Measurements from ENCODE around the gene MMAB. TPM values are rescaled to one million over a fixed set of nuclear protein-coding genes. Genes with fewer than 3 reads are reported as not detected.

MMAB gene
- total RNA-seq, 4 donors from 2014 or later = 20.0 to 25.3 (median 21.0) TPM

DNA sequence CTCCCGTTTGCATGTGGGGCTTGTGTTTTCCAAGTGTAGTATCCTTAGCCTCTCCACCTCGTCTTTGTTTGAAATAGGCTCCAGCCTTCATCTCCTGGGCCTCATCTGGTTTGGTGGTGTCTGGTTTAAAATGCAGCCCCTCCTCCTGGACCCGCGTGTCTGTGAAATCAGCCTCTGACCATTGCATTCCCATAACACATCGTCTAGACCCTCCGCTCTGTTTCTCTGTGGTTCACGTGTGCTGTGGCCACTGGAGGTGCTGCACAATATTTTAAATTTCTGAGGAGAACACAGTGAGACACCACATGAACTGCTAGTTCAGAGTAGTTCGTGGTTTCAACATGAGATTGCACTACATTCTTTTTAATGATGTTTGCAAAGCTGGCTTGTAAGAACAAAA is 60.3 kb downstream of the MMAB start:
- 75% methylated on average over 8 of the region's 8 CpGs for WGBS
- intact Hi-C loops (cut with DNase I) = no loop called here
- DNase-seq (ENCODE audit: extremely low spot score) = no peak
- Histone ChIP-seq H3K27ac (replicated peaks in 1 of 4) (no peak overlapping the region), H3K4me1 (peaks cover under 1 to 8% (median 1%) of the 10 kb centered on the region in 4 donors), H3K4me3 (no peak overlapping the region), H3K36me3 (peaks cover 68 to 99% (median 96%) of the 10 kb centered on the region in 4 donors), H3K9me3 (no peaks in the 10 kb centered on the region), H3K27me3 (no peaks in the 10 kb centered on the region)
- TF ChIP-seq POLR2A (IDR thresholded peaks at IDR 0.05; ENCODE audit: low read depth) = no peak
- TF ChIP-seq, protein P1, sequence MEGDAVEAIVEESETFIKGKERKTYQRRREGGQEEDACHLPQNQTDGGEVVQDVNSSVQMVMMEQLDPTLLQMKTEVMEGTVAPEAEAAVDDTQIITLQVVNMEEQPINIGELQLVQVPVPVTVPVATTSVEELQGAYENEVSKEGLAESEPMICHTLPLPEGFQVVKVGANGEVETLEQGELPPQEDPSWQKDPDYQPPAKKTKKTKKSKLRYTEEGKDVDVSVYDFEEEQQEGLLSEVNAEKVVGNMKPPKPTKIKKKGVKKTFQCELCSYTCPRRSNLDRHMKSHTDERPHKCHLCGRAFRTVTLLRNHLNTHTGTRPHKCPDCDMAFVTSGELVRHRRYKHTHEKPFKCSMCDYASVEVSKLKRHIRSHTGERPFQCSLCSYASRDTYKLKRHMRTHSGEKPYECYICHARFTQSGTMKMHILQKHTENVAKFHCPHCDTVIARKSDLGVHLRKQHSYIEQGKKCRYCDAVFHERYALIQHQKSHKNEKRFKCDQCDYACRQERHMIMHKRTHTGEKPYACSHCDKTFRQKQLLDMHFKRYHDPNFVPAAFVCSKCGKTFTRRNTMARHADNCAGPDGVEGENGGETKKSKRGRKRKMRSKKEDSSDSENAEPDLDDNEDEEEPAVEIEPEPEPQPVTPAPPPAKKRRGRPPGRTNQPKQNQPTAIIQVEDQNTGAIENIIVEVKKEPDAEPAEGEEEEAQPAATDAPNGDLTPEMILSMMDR (IDR thresholded peaks at IDR 0.05) = no peak
- TF ChIP-seq EP300 (IDR thresholded peaks at IDR 0.05) = no peak
- TF ChIP-seq POLR2AphosphoS5 (IDR thresholded peaks at IDR 0.05) = no peak

DNA sequence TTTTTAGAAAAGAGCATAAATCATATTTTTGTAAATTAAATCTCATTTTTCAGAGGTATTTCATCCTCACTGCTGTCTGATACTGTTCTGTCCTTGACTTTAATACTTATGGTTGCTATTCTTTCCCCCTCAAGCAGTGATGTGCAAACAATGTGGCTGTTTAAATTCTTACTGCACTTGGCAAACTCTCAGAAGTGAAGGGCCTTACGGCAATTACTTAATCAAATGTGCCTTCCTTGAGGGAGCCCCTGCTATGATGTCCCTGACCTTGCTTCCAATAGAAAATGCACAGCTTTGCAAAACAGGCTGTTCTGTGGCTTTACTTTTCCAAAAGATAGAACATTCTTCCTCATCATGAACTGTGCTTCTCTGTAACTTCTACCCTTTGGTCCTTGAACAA is 60.7 kb downstream of the MMAB start:
- TF ChIP-seq POLR2A (IDR thresholded peaks at IDR 0.05; ENCODE audit: low read depth) = no peak
- WGBS = 68% methylated on average over 1 of the region's 1 CpG
- Histone ChIP-seq H3K36me3 (peaks cover 70 to 99% (median 96%) of the 10 kb centered on the region in 4 donors), H3K4me1 (peaks cover 0 to 3% (median 0%) of the 10 kb centered on the region in 4 donors), H3K4me3 (no peak overlapping the region), H3K27me3 (no peaks in the 10 kb centered on the region), H3K9me3 (no peaks in the 10 kb centered on the region), H3K27ac (replicated peaks in 1 of 4) (no peak overlapping the region)
- intact Hi-C loops (cut with DNase I) = no loop called here
- no peak for DNase-seq (ENCODE audit: extremely low spot score)

DNA sequence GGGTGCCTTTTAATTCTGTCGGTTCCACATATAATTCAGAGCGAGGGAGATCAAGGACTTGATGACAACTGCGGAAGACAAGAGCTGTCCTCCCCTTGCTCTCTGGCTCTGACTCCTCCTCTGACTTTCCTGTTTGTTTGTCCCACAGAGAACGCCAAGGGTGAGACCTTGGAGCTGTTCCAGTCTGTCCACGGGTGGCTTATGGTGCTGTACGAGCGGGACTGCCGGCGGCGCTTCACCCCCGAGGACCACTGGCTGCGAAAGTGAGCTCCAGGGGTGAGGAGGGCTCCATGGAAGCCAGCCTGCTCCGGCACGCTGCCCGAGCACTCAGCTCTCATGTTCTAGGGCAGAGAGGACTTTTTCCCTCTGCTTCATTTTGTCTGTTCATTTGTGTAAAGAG is 63.1 kb downstream of the MMAB start:
- no peaks in the 10 kb centered on the region for H3K4me1 ChIP-seq
- intact Hi-C loops (cut with DNase I) = no loop called here
- H3K27me3 ChIP-seq = no peaks in the 10 kb centered on the region
- DNase-seq (ENCODE audit: extremely low spot score) = no peak
- no peak overlapping the region for H3K4me3 ChIP-seq
- TF ChIP-seq POLR2A (IDR thresholded peaks at IDR 0.05; ENCODE audit: low read depth) (no peak), EP300 (IDR thresholded peaks at IDR 0.05) (no peak), POLR2AphosphoS5 (IDR thresholded peaks at IDR 0.05) (no peak)
- TF ChIP-seq, protein P1 (IDR thresholded peaks at IDR 0.05) = no peak
- WGBS = 87% methylated on average over 14 of the region's 15 CpGs
- peaks cover 79 to 100% (median 98%) of the 10 kb centered on the region in 4 donors for H3K36me3 ChIP-seq
- no peak overlapping the region for H3K27ac ChIP-seq (replicated peaks in 1 of 4)
- H3K9me3 ChIP-seq = no peaks in the 10 kb centered on the region

DNA sequence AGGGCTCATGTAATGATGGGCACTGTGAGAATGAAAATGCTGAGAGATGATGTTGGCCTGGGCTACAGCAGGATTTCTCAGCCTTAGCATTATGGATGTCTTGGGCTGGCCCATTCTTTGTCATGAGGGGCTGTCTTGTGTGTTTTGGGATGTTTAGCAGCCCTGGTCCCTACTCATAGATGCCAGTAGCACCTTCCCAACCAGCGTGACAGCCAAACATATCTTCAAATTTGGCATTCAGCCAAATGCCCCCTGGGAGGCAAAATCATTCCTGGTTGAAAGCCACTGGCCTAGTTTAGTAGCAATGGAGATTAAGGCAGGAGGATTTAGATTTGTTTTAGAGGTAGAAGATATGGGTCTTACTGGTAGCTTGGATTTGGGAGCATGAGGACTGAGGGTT is 69.2 kb downstream of the MMAB start:
- 38% methylated on average over 1 of the region's 1 CpG for WGBS
- DNase-seq (ENCODE audit: extremely low spot score) = no peak
- Histone ChIP-seq H3K27me3 (no peaks in the 10 kb centered on the region), H3K4me1 (no peaks in the 10 kb centered on the region), H3K9me3 (no peaks in the 10 kb centered on the region), H3K4me3 (no peak overlapping the region), H3K27ac (replicated peaks in 1 of 4) (no peak overlapping the region), H3K36me3 (peaks cover 87 to 100% (median 99%) of the 10 kb centered on the region in 4 donors)
- TF ChIP-seq, protein P1 (IDR thresholded peaks at IDR 0.05) = no peak
- TF ChIP-seq EP300 (IDR thresholded peaks at IDR 0.05) = no peak
- TF ChIP-seq POLR2A (IDR thresholded peaks at IDR 0.05; ENCODE audit: low read depth) = no peak
- no peak for TF ChIP-seq POLR2AphosphoS5 (IDR thresholded peaks at IDR 0.05)
- intact Hi-C loops (cut with DNase I) = no loop called here

Other genes with a start within 250 kb of the MMAB start
- gene MYO1H, start 225.6 kb downstream of the MMAB start, total RNA-seq = not detected
- 100 to 1,000 TPM in 2 of 4 donors, 10 to 100 TPM in 2; 90.7 to 115 (median 104) TPM for gene KCTD10, start 96.2 kb downstream of the MMAB start, total RNA-seq
- 10 to 100 TPM; 42.4 to 59.2 (median 49.1) TPM for gene UBE3B, start 95.9 kb downstream of the MMAB start, total RNA-seq
- 10 to 100 TPM in 3 of 4 donors, 1 to 10 TPM in 1; 6.2 to 18.7 (median 12.2) TPM for gene MVK, start 290 bp upstream of the MMAB start, total RNA-seq
- 1 to 10 TPM in 3 of 4 donors, under 1 TPM in 1; 0.42 to 3.8 (median 3.2) TPM for gene FAM222A, start 140.3 kb upstream of the MMAB start, total RNA-seq

All from esophagus muscularis mucosa (tissue), 4 donors.